Measurements from ENCODE around the gene NDUFB1.

Gene NDUFB1

DNA sequence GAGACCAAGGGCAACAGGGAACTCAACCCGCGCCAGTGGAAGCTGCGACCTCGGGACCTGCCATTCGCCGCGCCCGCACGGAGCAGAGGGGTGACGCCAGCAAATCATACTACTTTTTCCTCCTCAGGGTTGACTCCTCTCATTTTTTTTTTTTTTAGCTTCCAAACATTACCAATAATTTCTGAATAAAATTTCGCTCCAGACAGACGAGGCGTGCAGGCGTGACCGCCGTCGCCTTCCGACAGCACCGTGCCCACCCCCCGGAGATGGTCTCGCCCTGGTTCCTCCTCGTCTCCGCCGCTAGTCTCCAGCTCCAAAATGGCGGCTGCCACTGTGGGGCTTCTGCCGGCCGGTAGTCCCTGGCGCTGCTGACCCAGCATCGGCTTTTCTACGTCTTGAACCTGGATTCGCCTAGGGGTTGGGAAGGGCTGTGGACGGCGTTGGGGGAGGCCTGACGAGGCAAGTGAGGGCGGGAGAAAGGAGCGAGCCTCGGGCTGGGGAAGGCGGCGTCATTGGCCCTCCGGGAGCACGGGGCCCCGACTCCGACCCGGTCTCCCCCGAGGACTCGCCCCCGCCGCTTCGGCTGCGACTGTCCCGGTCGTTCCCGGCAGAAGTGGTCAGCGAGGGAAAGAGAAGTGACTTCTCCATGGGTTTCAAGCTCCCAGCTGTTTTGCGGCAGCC, at the start of gene NDUFB1, which contains the start of gene CPSF2:
NDUFB1 (minus strand) TSS at position 37 of the 681 bp plus-strand sequence. CDS start 4,069 bp downstream, outside the sequence.
CPSF2 (plus strand) TSS at position 300 of the 681 bp plus-strand sequence. CDS start 9,016 bp downstream, outside the sequence.
- peak; percentile 87 for DNase-seq

DNA sequence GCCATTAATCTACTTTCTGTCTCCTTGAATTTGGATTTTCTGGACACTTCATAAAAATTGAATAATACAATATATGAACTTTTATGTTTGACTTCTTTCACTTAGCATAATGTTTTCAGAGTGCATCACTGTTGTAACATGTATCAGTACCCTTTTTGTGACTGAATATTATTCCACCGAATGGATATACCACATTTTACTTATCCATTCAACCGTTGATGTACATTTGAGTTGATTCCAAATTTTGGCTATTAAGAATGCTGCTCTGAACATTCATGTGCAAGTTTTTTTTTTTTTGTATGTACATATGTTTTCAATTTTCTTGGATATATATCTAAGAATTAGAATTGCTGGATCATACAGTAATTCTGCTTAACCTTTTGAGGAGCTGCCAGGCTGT, 43.5 kb upstream of the NDUFB1 start:
- no peak for DNase-seq

DNA sequence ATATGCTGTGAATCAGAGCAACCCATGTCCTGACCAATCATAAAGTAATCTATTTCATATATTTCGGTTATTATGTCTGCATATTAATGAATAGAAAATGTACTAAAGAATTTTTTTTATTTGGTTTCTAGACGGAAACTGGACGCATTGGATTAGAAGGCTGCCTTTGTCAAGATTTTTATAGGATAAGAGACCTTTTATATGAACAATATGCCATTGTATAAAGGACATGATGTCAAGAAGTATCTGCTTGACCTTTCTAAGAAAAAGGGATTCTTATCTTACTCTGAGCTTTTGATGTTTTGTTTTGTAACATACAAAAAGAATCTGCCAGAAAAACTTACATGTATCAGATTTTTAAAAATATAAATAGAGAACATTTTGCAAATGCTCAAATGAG, 40.0 kb upstream of the NDUFB1 start:
- DNase-seq: no peak

DNA sequence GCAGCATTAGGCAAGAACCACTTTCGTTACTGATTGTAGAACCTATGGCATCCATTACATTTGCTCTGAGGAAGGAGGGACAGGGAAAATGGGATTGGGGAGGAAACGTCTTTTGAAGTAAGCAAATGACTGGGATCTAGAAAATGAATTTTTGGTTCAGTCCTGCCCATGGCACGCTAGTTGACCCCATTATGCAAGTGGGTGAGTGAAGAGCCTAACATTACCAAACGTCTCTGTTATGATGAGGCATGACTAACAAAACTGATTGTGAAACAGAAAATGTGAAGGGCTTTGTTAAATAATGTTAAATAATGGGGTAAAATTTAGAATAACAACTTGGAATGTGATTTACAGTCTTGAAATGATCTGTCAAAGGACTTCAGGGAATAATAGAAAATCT, 39.1 kb upstream of the NDUFB1 start:
- DNase-seq: no peak

DNA sequence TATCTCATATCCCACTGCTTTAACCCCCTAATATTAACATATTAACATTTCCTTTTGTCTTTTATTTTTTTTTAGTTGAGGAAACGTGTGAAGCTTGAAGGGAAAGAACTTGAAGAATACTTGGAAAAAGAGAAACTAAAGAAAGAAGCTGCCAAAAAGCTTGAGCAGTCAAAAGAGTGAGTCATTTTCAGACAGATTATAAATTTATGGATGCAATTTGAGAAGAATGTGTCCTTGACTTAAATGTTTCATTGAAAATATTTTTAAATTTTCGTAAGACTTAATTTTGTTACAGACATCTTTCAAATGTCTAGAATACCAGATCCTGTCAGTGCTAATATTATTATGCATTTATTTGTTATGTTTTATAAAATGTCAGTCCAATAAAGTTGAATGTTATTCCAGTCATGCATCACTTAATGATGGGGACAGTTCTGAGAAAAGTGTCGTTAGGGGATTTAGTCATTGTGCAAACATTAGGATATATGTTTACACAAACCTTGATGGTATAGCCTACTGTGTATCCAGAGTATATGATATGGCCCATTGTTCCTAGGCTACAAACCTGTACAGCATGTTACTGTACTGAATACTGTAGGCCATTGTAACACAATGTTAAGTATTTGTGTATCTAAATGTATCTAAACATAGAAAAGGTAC, 32.9 kb upstream of the NDUFB1 start:
- DNase-seq: no peak

DNA sequence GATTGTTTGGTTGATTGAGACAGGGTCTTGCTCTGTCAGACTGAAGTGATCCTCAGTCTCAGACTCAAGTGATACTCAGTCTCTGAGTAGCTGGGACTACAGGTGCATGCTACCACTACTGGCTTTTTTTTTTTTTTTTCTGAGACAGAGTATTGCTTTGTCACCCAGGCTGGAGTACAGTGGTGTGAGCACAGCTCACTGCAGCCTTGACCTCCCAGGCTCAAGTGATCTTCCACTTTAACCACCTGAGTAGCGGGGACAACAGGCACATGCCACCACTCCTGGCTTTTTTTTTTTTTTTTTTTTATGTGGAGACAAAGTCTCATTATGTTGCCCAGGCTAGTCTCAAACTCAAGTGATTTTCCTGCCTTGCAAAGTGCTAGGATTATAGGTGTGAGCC, 32.1 kb upstream of the NDUFB1 start:
- no peak for DNase-seq

DNA sequence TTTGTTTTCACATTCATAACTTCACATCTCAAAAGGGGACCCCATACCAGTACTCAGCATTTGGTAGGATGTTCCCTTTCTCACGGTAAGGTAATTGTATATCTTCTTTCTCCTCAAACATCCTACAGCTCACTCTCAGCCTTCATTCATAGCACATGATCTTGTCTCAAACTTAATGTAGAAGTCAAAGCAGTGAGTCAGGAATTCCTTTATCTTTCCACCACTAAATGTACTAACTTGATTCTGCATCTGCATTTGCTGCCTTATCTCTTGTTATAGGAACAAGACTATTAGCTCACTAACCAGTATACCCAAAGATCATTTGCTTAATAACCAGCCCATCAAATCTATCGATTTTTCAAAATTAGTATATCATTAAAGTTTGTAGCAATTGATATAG, 23.2 kb upstream of the NDUFB1 start:
- no peak for DNase-seq

DNA sequence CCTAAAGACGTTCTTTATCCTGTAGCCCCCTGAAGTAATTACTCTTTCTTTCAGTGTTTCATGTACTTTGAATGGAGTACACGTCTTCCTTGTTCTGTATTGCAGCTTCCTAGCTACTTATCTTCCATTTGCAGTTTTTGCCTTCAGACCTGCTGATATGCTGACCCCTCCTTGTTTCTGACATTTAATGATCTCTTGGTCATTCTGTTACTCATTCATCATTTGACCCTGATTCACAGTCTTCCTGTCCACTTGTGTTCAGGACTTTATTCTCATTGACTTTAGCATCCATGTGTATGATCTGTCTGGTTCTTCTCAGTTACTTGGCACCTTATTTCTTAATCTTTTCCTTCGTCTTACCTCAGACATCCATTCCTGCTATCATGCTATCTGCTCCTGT, 22.5 kb upstream of the NDUFB1 start:
- DNase-seq: no peak

DNA sequence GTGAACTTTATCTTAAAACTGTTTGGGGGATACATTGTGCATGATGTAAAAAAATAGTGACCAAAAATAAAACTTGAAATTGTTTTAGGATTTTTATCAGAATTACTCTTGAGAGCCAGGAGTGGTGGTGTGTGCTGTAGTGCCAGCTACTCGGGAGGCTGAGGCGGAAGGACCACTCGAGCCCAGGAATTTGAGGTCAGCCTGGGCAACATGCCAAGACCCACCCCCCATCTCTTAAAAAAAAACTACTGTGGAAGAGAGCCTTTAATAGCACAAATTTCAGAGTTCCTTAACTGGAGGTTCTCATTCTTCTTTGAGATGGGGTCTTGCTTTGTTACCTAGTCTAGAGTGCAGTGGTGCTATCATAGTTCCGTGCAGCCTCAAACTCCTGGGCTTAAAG, 21.8 kb upstream of the NDUFB1 start:
- DNase-seq: no peak

DNA sequence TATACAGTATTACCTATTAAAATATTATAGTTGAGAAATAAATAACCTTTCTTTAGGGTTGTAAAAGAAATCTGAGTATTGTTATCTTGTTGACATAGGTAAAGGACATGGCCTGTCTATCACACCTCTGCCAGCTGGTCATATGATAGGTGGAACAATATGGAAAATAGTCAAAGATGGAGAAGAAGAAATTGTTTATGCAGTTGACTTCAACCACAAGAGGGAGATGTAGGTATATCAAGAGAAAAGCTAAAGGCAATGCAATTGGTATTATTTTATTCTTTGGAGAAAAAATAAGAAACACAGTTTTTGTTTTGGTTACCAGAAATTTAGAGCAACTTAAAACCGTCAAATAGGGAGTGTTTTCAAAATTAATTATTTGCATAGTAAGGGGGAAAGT, 13.8 kb upstream of the NDUFB1 start:
- DNase-seq: peak; percentile 24

DNA sequence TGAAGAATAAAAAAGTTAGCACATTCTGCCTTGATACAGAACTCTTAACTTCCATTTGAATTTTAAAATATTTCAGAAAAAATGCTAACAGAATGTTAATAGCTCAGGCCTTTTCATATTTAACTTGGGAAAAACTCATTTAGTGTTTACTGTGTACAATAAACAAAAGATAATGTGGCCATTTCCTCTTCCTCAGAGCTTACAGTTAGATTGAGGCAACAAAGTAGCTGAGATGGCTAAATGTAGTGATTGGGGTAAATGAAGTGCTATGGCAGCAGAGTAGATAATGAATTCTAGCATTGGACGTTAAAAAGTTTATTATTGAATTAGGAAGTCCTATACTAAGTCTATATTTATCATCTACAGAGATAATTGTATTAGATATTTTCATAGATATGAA, 12.9 kb upstream of the NDUFB1 start:
- DNase-seq: no peak

DNA sequence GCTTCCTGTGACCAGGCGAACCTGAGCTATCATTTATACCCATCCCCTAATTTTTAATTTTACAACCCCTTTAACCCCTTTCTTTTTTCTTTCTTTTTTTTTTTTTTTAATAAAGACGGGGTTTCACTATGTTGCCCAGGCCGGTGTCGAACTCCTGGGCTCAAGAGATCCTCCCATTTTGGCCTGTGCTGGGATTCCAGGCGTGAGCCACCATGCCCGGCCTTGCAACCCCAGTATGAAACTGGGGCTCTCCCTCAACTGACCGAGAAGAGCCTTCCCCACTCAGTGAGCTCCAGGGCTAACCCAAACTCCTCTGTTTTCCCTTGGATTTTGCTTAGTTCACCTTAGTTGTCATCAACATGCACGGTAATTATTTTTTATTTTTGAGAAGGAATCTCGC, 1.3 kb upstream of the NDUFB1 start:
- no peak for DNase-seq

DNA sequence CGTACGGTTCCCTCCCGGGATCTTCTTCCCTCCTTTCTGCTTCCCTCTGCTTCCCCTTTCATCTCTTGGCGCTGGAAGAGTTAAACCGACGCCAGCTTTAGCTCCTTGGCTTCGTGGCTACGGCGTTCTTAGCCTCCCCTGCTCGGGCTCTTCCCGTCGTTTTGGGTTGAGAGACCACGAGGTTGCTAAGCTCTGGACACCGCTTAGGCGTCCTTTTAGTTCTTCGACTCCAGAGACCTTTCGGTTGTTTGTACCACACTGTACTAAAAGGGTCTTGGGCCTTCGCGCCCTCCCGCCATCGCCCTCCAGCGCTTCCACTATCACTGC, 808 bp upstream of the NDUFB1 start:
- no peak for DNase-seq

DNA sequence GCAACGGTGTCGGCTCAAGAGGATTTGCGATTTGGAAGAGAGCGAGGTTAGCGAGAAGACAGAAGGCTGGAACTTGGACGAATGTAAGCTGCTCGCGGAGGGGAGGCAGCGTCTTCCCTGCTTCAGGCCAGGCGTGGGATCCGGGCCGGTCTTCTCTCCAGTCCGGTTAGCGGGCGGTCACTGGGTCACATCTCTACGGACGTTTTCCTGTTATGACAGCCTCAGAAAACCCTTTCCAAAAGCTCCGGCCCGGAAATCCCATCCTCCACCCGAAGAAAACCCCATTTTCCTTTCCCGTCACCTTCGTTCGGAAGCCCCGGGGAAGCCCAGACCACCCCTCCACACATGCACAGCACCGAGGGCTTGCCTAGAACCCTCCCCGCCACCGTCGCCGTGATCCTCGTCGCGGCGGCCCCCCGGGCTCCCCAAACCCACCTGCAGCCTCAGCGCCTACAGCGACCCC, 268 bp downstream of the NDUFB1 start:
- no peak for DNase-seq

DNA sequence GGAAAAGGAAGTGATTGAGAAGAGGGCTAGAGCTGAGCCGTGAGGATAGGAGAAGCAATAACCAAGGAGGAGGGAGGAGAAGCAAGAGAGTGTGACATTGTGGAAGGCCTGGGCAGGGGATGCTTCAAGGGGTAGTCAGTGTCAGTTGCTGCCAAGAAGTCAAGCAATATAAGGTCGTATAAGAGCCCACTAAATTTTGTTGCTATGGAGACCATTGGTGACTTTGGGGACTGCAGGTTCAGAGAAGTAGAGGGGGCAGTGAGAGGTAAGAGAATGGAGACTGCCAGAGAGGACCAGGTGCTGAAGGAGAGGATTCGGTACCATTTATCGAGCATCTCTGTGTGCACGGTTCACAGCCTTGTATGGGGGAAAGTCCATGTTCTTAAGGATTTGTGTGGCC, 12.0 kb downstream of the NDUFB1 start:
- no peak for DNase-seq

DNA sequence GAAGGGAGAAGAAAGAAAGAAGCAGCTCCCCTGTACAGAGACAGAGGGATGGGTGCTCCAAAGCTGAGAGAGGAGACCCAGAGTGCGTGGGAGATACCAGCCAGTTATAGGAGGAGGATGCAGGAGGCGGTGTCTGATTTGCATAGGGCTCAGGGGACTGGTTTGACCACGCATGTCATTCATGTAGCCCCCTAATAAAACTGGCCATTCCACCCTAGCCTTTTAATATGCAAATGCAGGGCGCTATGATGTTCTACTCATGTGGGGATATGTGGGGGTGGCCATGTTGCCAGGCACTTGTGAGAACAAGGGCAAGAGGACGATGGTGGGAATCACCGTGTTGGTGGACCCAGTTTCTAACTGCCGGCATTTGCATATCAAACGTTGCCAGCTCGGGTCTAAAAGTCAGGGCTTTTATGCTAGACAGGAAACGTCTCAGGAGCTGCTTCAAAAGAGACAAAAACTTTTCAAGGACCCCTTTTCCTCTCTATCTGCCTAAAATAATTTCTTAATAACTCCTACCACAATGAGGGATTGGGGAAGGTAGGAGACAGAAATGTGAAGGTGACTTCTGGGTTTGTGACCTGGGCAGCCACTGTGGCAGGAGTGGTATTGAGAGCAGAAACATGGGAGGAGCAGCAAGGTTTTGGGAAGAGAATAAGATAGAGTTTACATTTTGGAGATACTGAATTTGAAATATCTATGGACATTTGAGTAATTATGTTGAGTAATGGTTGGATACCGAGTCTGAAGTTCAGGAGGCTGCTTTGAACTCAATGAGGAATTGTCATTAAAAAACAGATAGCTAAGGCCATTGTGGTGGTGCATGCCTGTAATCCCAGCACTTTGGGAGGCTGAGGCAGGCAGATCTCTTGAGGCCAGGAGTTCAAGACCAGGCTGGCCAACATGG, 12.9 kb downstream of the NDUFB1 start:
- peak; percentile 34 for DNase-seq

DNA sequence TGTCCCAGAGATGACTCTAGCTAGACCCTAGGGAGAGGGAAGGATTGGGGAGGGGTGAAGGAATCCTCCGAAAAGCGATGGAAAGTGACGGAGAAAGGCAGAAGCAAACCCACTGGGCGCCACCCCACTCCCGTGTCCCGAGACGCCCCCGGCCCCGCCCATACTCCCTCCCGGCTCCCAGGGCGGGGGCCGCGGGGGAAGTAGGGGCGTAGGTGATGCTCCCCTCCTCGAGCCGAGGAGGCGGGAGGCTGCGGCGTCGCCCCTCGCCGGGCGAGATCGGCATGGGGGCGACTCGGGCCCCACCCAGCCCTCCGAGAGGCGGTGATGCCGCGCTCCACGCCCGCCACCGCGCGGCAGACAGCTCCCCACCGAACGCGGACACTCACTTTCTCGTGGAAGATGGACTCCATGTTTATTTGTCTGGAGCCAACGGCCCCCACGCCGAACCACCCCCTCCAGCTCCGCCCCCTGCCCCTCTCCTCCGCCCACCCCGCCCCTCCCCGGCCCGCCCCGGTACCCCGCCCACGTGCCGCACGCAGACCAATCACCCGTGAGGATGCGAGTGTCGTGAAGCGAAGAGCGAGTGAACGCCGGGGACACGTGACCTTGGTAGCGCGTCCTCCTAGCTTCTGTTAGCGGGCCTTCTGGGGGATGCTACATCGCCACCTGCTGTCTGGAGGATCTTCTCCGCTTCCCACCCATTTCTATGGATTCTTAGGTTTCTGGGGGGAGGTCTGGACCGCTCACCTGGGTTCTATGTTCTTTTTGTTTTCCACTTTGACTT, 15.2 kb downstream of the NDUFB1 start, which contains the start of gene ATXN3:
ATXN3 (minus strand) TSS at position 440 of the 784 bp plus-strand sequence; CDS start at position 410, 30 bp downstream.
- peak; percentile 97 for DNase-seq

DNA sequence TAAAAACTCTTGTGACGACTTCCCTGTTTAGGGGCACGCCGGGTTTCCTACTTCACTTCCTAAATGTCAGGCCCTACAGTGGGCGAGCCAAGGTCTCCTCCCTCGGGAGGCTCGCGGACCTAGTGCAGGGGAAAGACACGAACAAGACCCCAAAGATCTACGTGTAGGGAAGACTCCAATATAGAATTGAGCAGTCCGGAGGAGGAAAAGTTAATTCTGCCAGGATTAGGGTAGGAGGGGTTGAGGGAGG, 15.7 kb downstream of the NDUFB1 start:
- DNase-seq: peak; percentile 35

DNA sequence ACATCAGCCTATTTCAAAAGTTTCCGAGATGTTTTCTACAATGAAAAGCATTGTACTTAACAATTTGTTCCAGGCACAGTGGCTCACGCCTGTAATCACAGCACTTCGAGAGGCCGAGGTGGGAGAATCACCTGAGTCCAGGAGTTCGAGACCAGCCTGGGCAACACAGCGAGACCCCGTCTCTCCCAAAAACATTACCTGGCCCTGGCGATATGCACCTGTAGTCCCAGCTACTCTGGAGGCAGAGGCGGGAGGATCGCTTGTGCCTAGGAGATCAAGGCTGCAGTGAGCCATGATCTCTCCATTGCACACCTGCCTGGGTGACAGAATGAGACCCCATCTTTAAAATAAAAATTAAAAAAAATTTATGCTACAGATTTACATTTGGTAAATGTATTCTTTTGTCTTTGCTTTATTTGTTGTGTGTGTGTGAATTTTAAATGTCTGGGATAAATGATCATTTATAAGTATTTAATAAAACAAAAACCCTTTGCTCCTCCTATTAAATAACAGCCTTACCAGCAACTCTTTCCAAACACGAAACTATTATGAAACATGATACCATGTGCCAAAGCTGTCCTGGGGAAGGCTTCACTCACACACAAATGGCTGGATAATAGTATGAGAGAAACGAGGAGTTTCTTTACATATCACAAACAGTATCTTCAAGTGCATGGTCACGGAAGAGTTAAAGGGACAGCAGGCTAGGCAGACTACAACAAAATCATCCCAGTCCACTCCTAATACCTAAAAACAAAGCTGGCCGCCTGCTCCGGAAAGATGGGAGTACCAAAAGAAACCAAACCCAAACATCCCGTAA, 16.2 kb downstream of the NDUFB1 start:
- DNase-seq: no peak

DNA sequence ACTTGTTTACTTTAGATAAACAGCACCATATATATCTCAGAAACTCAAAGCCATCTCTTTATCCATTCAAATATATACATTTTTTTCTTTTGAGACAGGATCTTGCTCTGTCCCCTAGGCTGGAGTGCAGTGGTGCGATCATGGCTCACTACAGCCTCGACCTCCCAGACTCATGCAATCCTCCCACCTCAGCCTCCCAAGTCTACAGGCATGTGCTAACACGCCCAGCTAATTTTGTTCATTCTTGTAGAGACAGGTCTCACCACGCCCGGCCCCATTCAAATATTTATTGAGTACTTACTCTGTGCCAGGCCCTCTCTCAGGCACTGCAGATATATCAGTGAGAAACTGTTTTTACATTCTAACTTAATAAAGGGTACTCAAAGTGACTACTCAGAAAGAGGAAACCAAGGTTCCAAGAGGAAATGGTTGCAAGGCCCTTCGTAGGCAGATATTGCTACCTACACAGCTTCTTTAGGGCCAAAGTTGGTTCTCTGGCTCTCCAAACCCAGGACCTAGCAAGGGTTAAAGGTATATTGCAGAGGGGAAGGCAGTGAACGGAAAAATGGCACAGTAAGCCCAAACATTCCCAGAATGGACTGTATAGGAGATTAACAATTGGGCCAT, 18.0 kb downstream of the NDUFB1 start:
- DNase-seq: no peak

DNA sequence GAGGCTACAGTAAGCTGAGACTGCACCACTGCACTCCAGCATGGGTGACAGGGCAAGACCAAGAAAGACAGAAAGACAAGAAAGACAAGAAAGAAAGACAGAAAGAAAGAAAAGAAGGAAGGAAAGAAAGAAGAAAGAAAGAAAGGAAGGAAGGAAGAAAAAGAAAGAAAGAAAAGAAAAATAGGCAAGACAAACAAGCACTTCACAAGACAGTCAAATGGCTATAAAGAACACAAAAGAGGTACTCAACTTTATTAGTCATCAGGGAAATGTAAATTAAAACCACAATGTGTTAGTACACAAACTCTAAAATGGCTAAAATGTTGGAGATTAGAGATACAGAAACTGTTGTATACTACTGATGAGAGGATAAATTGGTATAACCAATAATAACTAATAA, 21.7 kb downstream of the NDUFB1 start:
- DNase-seq: no peak

DNA sequence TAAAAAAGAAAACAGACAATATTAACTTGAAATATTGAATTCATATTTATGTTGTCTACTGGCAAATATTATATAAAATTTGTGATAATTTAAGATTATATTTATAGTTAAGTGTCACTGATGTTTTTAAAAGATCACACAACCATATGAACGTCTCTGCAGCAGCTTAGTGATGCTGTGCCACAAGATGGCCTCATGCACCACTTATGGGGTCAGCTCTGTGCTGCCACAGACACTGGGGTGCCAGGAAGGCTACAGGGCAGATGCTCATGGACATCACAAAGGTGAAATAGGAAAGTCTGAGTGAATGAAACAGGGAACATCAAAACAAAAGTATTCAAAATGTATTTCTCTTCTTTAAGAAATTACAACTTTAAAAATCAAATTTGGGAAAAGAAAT, 28.2 kb downstream of the NDUFB1 start:
- peak; percentile 13 for DNase-seq
